ENCODE results near the gene DYRK2.

The DYRK2 gene

DNA sequence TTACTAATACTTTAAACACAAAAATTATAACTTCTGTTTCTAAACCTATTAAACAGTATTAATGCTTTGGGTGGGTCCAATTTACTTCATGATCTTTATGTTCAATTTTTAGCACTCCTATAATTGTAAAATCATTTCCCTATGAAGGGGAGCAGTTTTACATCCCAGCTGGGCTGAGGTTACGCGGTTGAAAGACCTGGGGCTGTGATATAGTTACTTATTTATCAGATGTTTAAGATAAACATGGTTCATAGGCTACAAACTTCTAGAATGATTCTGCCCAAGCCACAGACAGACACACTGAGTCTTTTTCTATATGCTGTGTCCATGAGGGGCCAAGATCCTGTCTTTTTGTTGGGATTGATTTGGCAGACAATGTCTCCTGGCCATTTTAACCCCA lies 44.4 kb downstream of the DYRK2 start:
- TF ChIP-seq FOXM1 (IDR thresholded peaks at IDR 0.05; ENCODE audit: borderline replicate concordance, low read depth) = no peak
- no peak for TF ChIP-seq YY1 (IDR thresholded peaks at IDR 0.05; ENCODE audit: low read depth)
- no peak for TF ChIP-seq CEBPB (IDR thresholded peaks at IDR 0.05)
- TF ChIP-seq NFIC (IDR thresholded peaks at IDR 0.05) = no peak
- no peak for TF ChIP-seq ZBTB7A (IDR thresholded peaks at IDR 0.05; ENCODE audit: low read depth)
- TF ChIP-seq RAD21 (IDR thresholded peaks at IDR 0.05; ENCODE audit: low read depth) = no peak
- TF ChIP-seq TEAD4 (IDR thresholded peaks at IDR 0.05) = no peak
- no peak for TF ChIP-seq EGR1 (IDR thresholded peaks at IDR 0.05)
- TF ChIP-seq USF1 (IDR thresholded peaks at IDR 0.05) = no peak
- TF ChIP-seq CREB1 (IDR thresholded peaks at IDR 0.05; ENCODE audit: low read depth) = no peak
- TF ChIP-seq EP300 (IDR thresholded peaks at IDR 0.05; ENCODE audit: borderline replicate concordance) = no peak
- no peak for TF ChIP-seq MAX (IDR thresholded peaks at IDR 0.05)

DNA sequence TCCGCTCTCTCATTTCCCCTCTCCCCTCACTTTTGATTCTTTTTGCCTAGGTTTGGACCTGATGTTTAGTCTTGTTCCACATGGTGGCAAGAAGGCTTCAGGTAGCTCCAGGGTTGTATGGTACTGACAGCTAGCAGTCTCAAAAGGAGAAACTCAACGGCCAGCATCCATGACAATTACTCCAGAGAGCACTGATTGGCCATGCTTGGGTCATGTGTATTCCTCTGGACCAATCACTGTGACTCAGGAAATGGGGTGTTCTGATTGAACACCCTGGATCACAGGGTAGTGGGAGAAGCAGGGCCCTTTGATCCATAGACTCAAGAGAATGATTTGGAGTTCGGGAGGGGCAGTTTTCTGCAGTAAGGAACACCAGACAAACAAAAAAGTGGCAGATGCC lies 45.3 kb downstream of the DYRK2 start:
- TF ChIP-seq USF1 (IDR thresholded peaks at IDR 0.05) (peak; percentile 35; the same call in 1 of the 2 replicates), FOXM1 (IDR thresholded peaks at IDR 0.05; ENCODE audit: borderline replicate concordance, low read depth) (no peak)

- TF ChIP-seq YY1 (IDR thresholded peaks at IDR 0.05; ENCODE audit: low read depth) (no peak), REST (IDR thresholded peaks at IDR 0.05; ENCODE audit: low read depth) (no peak), RAD21 (IDR thresholded peaks at IDR 0.05; ENCODE audit: low read depth) (no peak), CEBPB (IDR thresholded peaks at IDR 0.05) (no peak), CREB1 (IDR thresholded peaks at IDR 0.05; ENCODE audit: low read depth) (no peak), ZBTB7A (IDR thresholded peaks at IDR 0.05; ENCODE audit: low read depth) (no peak), FOXM1 (IDR thresholded peaks at IDR 0.05; ENCODE audit: borderline replicate concordance, low read depth) (no peak), TEAD4 (IDR thresholded peaks at IDR 0.05) (no peak), TAF1 (IDR thresholded peaks at IDR 0.05; ENCODE audit: low read depth) (no peak), USF1 (IDR thresholded peaks at IDR 0.05) (no peak), EGR1 (IDR thresholded peaks at IDR 0.05) (no peak)
Measured at GRCh38 chr12:67694306-67694900, 45.9 kb downstream of the DYRK2 start.

DNA sequence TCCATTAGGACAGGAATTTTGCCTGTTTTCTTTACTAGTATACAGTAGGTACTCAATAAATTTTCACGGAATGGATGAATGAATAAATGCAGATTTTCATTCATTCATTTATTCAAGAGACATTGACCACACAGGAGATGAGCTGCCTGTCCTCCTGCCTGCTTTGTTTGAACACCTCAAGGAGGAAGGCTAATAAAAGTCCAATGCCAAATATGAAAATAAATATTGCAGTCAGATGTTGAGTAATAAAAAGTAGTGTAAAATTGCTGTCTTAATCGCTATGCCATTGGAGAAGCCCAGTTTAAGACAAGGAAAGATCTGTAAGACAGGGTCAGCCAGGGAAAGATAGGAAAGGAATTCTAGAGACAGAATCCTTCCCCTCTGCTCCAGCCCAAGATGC lies 47.4 kb downstream of the DYRK2 start:
- TF ChIP-seq REST (IDR thresholded peaks at IDR 0.05; ENCODE audit: low read depth) (no peak), TEAD4 (IDR thresholded peaks at IDR 0.05) (no peak), TAF1 (IDR thresholded peaks at IDR 0.05; ENCODE audit: low read depth) (no peak), FOXM1 (IDR thresholded peaks at IDR 0.05; ENCODE audit: borderline replicate concordance, low read depth) (no peak), ZBTB7A (IDR thresholded peaks at IDR 0.05; ENCODE audit: low read depth) (no peak), RAD21 (IDR thresholded peaks at IDR 0.05; ENCODE audit: low read depth) (no peak), USF1 (IDR thresholded peaks at IDR 0.05) (no peak), MAX (IDR thresholded peaks at IDR 0.05) (no peak), CEBPB (IDR thresholded peaks at IDR 0.05) (no peak), CREB1 (IDR thresholded peaks at IDR 0.05; ENCODE audit: low read depth) (no peak), TCF12 (IDR thresholded peaks at IDR 0.05; ENCODE audit: low read depth) (no peak), EGR1 (IDR thresholded peaks at IDR 0.05) (no peak), YY1 (IDR thresholded peaks at IDR 0.05; ENCODE audit: low read depth) (no peak), NFIC (IDR thresholded peaks at IDR 0.05) (no peak), EP300 (IDR thresholded peaks at IDR 0.05; ENCODE audit: borderline replicate concordance) (no peak)

GRCh38 chr12:67697443-67697842 lies 48.9 kb downstream of the DYRK2 start:
- TF ChIP-seq MAX (IDR thresholded peaks at IDR 0.05) (no peak), EP300 (IDR thresholded peaks at IDR 0.05; ENCODE audit: borderline replicate concordance) (no peak), USF1 (IDR thresholded peaks at IDR 0.05) (no peak), CEBPB (IDR thresholded peaks at IDR 0.05) (no peak)

All from Ishikawa (cell line).